HepG2 (cell line): ENCODE measurements around the gene SLC6A5. TPM values are rescaled to one million over a fixed set of nuclear protein-coding genes. Genes with fewer than 3 reads are reported as not detected.

Experiments used
- ATAC-seq: fragments of 200-7000 bp; cut with Tn5 transposase; 3 replicates; pipeline ENCODE4 v1.9.1; 2020; ENCODE audit warnings: mild to moderate bottlenecking, moderate library complexity
- BruUV-seq: library from RNA; stranded (reverse); fragments of 400-500 nt; replicated peaks from 2 replicates; lab custom pipeline; 2021; lab: Mats Ljungman, UMichigan
- CTCF ChIA-PET: fragments of 300-600 bp; formaldehyde crosslinking; extraction: SDS; loops from one replicate; lab custom pipeline; 2021; ENCODE audit warnings: low total read pairs, inconsistent platforms, low intra/inter-chr PET ratio; lab: Yijun Ruan, JAX
- POLR2A ChIA-PET: fragments of 350-600 bp; sonication (Branson Sonifier 250); formaldehyde crosslinking; loops from one replicate; lab custom pipeline; 2020; ENCODE audit warnings: antibody characterized with exemption, inconsistent platforms; lab: Yijun Ruan, JAX
- DNase-seq: peaks from one replicate; pipeline ENCODE4 v3.0.0-alpha.2; 2015; ENCODE audit warnings: low spot score
- FAIRE-seq: peaks from 3 replicates; lab custom pipeline; 2011; peaks lifted over from hg19 to GRCh38; lab: Jason Lieb, UNC
- H2AFZ ChIP-seq: one replicate; pipeline ENCODE4 v1.6.1; 2011; ENCODE audit warnings: low read length, inconsistent platforms
- H3K27ac ChIP-seq: fragments of 300-600 bp; 3 replicates; pipeline ENCODE4 v1.8.0; 2011; ENCODE audit warnings: mixed run types, mild to moderate bottlenecking, mixed read lengths, low read length, inconsistent platforms; ENCODE audit not compliant: insufficient read depth; ENCODE audit errors: extremely low read length
- H3K27me3 ChIP-seq, 2 experiments: fragments of 200-600 bp in 1 of 2; 2 replicates in 1 of 2; 3 replicates in 1 of 2; pipeline versions ENCODE4 v1.6.0 to v1.8.0; 2011; ENCODE audit warnings: low read length in 2 of 2, mild to moderate bottlenecking in 2 of 2, moderate library complexity in 2 of 2, inconsistent platforms in 1 of 2; ENCODE audit not compliant: insufficient read depth in 2 of 2, control insufficient read depth in 1 of 2
- H3K36me3 ChIP-seq, 2 experiments: fragments of 200-600 bp in 1 of 2; replicated peaks in 1 of 2; 2 replicates in 1 of 2; 3 replicates in 1 of 2; pipeline versions ENCODE4 v1.5.1 to v1.8.0; 2011; ENCODE audit warnings: low read length in 2 of 2, inconsistent platforms in 1 of 2; ENCODE audit not compliant: insufficient read depth in 2 of 2, control insufficient read depth in 1 of 2
- H3K4me1 ChIP-seq: 2 replicates; pipeline ENCODE4 v1.5.1; 2012; ENCODE audit warnings: low read length, inconsistent platforms; ENCODE audit not compliant: insufficient read depth
- H3K4me2 ChIP-seq: 2 replicates; pipeline ENCODE4 v1.6.0; 2011; ENCODE audit warnings: low read depth, low read length, inconsistent platforms
- H3K4me3 ChIP-seq, 3 experiments: fragments of 200-600 bp in 1 of 3; sonication (generic), shearing (Covaris generic) in 1 of 3; replicated peaks in 1 of 3; 2 replicates each; pipeline ENCODE4 v1.5.1; 2011 to 2016; ENCODE audit warnings: low read length in 3 of 3, inconsistent platforms in 2 of 3, low read depth in 2 of 3, mild to moderate bottlenecking in 2 of 3, control low read depth in 1 of 3, mixed read lengths in 1 of 3; ENCODE audit not compliant: insufficient read depth in 1 of 3
- H3K79me2 ChIP-seq: one replicate; pipeline ENCODE4 v1.6.1; 2011; ENCODE audit warnings: low read length, inconsistent platforms; ENCODE audit not compliant: insufficient read depth
- H3K9ac ChIP-seq: 2 replicates; pipeline ENCODE4 v1.6.0; 2011; ENCODE audit warnings: mild to moderate bottlenecking, low read depth, low read length, inconsistent platforms; ENCODE audit not compliant: insufficient read depth
- H3K9me3 ChIP-seq: 2 replicates; pipeline ENCODE4 v1.5.1; 2012; ENCODE audit warnings: mild to moderate bottlenecking, low read length
- H4K20me1 ChIP-seq: 2 replicates; pipeline ENCODE4 v1.6.0; 2011; ENCODE audit warnings: inconsistent platforms, mild to moderate bottlenecking, low read length, moderate library complexity; ENCODE audit not compliant: insufficient read depth
- BHLHE40 ChIP-seq: IDR thresholded peaks from 2 replicates; pipeline ENCODE4 v1.6.1; 2011; ENCODE audit warnings: low read length, improper control_type of control experiment
- EED ChIP-seq: sonication (generic); formaldehyde crosslinking; IDR thresholded peaks from 2 replicates; pipeline ENCODE4 v1.5.0; 2020; ENCODE audit warnings: mild to moderate bottlenecking, missing genetic modification reagents
- FIP1L1 ChIP-seq: fragments of 200-400 bp; formaldehyde crosslinking; IDR thresholded peaks from 2 replicates; pipeline ENCODE4 v1.6.1; 2018; ENCODE audit warnings: low read depth, mild to moderate bottlenecking, low read length, moderate library complexity, borderline replicate concordance; ENCODE audit not compliant: insufficient read depth
- KDM5A ChIP-seq: fragments of 200-600 bp; sonication (generic); IDR thresholded peaks from 2 replicates; pipeline ENCODE4 v1.7.0; 2018; ENCODE audit warnings: antibody characterized with exemption, mild to moderate bottlenecking, low read length, borderline replicate concordance
- SAFB2 ChIP-seq: sonication (generic); formaldehyde crosslinking; IDR thresholded peaks from 2 replicates; pipeline ENCODE4 v1.5.1; 2020; ENCODE audit warnings: missing genetic modification reagents, low read depth, mild to moderate bottlenecking, borderline replicate concordance
- SIN3B ChIP-seq: fragments of 150-350 bp; IDR thresholded peaks from 2 replicates; pipeline ENCODE4 v1.6.1; 2014; ENCODE audit warnings: low read length
- ZFX ChIP-seq: sonication (generic); formaldehyde crosslinking; IDR thresholded peaks from 2 replicates; pipeline ENCODE4 v1.4.0; 2020; ENCODE audit warnings: mild to moderate bottlenecking, low read depth, missing genetic modification reagents, moderate library complexity
- ZKSCAN5 ChIP-seq: sonication (generic); formaldehyde crosslinking; IDR thresholded peaks from 2 replicates; pipeline ENCODE4 v1.5.1; 2020; ENCODE audit warnings: mild to moderate bottlenecking, missing genetic modification reagents
- ZNF232 ChIP-seq: sonication (generic); formaldehyde crosslinking; IDR thresholded peaks from 2 replicates; pipeline ENCODE4 v1.4.0; 2020; ENCODE audit warnings: missing genetic modification reagents, borderline replicate concordance
- ZNF296 ChIP-seq: sonication (generic); formaldehyde crosslinking; conservative IDR thresholded peaks from 2 replicates; pipeline ENCODE4 v1.5.0; 2020; ENCODE audit warnings: mild to moderate bottlenecking, missing genetic modification reagents
- ZNF329 ChIP-seq: sonication (generic); formaldehyde crosslinking; IDR thresholded peaks from 2 replicates; pipeline ENCODE4 v1.9.0; 2021; ENCODE audit warnings: low read depth, mild to moderate bottlenecking, missing genetic modification reagents
- ZNF354B ChIP-seq: sonication (generic); formaldehyde crosslinking; IDR thresholded peaks from 2 replicates; pipeline ENCODE4 v1.8.0; 2022; ENCODE audit warnings: mild to moderate bottlenecking, missing genetic modification reagents
- ZZZ3 ChIP-seq: sonication (generic); formaldehyde crosslinking; IDR thresholded peaks from 2 replicates; pipeline ENCODE4 v1.4.0; 2020; ENCODE audit warnings: missing genetic modification reagents, mild to moderate bottlenecking, borderline replicate concordance
- WGBS: methylation state at CpG from one replicate; pipeline ENCODE4 v1.1.6; 2017; ENCODE audit warnings: low lambda C conversion rate; 5-methylcytosine and 5-hydroxymethylcytosine counted together
- in situ Hi-C: cut with HindIII; loops from 2 replicates; pipeline ENCODE4 v1.10.0; 2017; ENCODE audit warnings: low pct_unique_long_range_greater_than_20kb; ENCODE audit not compliant: extremely low pct_ligation_motif_present
- intact Hi-C: fragments of 100-400 bp; cut with micrococcal nuclease; formaldehyde crosslinking; loops from one replicate; pipeline ENCODE4 v1.10.0; 2022; ENCODE audit not compliant: unreplicated experiment
- polyA plus RNA-seq, 8 experiments: library from polyadenylated mRNA; depleted of rRNA in 3 of 8; stranded (reverse) in 7 of 8; unstranded in 1 of 8; fragments of >200 nt; fragmentation: Illumina TruSeq in 4 of 8; extraction: Trizol in 4 of 8; gene quantifications; 2 replicates each; pipeline versions ENCODE4 v1.2.1 to v1.2.3, GENCODE V29; 2011 to 2016; ENCODE audit warnings: low read depth in 4 of 8, missing spikeins in 1 of 8, mixed read lengths in 1 of 8; ENCODE audit not compliant: insufficient read depth in 1 of 8
- total RNA-seq, 5 experiments: library from RNA; depleted of rRNA; stranded (reverse); fragments of >200 nt; fragmentation: Illumina TruSeq; extraction: Trizol; gene quantifications; 2 replicates each; pipeline ENCODE4 v1.2.3, GENCODE V29; 2016; ENCODE audit warnings: low read depth in 1 of 5
- TF ChIP-seq, protein P1 (sequence below): IDR thresholded peaks from 2 replicates; pipeline ENCODE4 v1.6.1; 2012; ENCODE audit warnings: low read length, improper control_type of control experiment
- TF ChIP-seq, protein P2 (sequence below): sonication (generic); formaldehyde crosslinking; IDR thresholded peaks from 2 replicates; pipeline ENCODE4 v1.8.0; 2022; ENCODE audit warnings: mild to moderate bottlenecking, missing genetic modification reagents, borderline replicate concordance
- TF ChIP-seq, protein P3 (sequence below): sonication (generic); formaldehyde crosslinking; IDR thresholded peaks from 2 replicates; pipeline ENCODE4 v1.4.0; 2020; ENCODE audit warnings: missing genetic modification reagents, mild to moderate bottlenecking, borderline replicate concordance

The SLC6A5 gene
- total and polyA plus RNA-seq, 2 of the 13 experiments (the other 11 are each of a cell fraction or from before 2014, with no cell fraction given), result not detected

DNA sequence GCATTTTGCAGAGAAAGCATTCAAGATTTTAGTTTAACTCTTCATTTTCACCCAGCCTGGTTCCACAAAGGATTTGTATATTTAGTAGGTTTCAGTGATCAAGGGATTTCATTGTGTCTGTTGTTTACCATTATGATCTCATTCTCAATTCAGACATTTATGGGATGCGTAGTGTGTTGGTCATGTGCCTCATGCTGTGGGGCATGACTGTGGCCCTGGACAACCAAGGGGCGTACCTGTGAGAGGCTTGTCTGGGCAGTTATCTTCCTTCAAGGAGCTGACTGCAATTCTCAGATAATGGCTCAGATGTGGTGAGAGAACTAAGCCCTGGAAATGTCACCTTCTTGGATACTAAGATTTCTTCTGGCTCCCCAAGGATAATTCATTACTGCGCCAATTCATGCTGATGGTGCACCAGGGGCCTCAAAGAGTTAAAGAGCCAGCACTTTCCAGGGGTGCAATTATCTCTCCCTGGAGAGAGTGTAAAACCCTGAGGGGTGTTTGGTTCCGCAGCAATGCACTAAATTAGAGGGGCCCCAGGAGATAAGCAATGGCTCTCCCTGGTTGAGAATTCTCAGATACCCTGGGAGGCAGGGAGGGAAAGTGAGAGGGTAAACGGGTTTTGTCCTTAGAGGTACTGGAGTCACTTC is 32.2 kb downstream of the SLC6A5 start (continued):
- no peak for TF ChIP-seq ZKSCAN5 (CRISPR knock-in tag)
- TF ChIP-seq FIP1L1, result no peak
- TF ChIP-seq ZNF296, result no peak
- TF ChIP-seq BHLHE40, result no peak
- TF ChIP-seq, all 625 proteins: peak for 0

DNA sequence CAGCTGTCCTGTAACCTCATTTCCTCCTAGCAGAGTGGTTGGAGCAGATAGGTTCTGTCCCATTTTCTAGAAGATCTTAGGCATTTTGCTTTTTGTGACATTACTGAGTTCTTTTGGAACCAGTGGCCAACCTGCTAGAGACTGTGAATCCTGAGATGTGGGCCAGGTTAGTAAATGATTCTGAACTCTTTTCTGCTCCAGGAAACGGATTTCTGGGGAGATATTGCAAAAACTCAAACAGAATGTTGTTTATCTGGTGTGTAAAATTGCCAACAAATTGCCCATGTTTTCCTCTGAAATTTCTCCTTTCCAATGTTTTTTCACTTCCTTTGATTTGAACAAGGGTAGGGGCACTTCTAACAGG is 32.7 kb downstream of the SLC6A5 start:
- Histone ChIP-seq H3K79me2 (no peaks in the 10 kb centered on the region), H4K20me1 (no peaks in the 10 kb centered on the region), H3K36me3 (no peaks in the 10 kb centered on the region), H3K9me3 (no peaks in the 10 kb centered on the region), H2AFZ (no peak overlapping the region), H3K9ac (no peak overlapping the region), H3K4me3 (no peak overlapping the region), H3K4me1 (no peaks in the 10 kb centered on the region), H3K4me2 (no peak overlapping the region), H3K27ac (no peak overlapping the region), H3K27me3 (0 out of 5 replicates have a peak, but pooled peaks cover 0 to 2% of the 10 kb centered on the region in 2 experiments)
- BruUV-seq, result no TSS peak
- DNase-seq (no peak), ATAC-seq (no peak), FAIRE-seq (no peak)
- POLR2A ChIA-PET, result no interaction called here
- TF ChIP-seq, protein P1, sequence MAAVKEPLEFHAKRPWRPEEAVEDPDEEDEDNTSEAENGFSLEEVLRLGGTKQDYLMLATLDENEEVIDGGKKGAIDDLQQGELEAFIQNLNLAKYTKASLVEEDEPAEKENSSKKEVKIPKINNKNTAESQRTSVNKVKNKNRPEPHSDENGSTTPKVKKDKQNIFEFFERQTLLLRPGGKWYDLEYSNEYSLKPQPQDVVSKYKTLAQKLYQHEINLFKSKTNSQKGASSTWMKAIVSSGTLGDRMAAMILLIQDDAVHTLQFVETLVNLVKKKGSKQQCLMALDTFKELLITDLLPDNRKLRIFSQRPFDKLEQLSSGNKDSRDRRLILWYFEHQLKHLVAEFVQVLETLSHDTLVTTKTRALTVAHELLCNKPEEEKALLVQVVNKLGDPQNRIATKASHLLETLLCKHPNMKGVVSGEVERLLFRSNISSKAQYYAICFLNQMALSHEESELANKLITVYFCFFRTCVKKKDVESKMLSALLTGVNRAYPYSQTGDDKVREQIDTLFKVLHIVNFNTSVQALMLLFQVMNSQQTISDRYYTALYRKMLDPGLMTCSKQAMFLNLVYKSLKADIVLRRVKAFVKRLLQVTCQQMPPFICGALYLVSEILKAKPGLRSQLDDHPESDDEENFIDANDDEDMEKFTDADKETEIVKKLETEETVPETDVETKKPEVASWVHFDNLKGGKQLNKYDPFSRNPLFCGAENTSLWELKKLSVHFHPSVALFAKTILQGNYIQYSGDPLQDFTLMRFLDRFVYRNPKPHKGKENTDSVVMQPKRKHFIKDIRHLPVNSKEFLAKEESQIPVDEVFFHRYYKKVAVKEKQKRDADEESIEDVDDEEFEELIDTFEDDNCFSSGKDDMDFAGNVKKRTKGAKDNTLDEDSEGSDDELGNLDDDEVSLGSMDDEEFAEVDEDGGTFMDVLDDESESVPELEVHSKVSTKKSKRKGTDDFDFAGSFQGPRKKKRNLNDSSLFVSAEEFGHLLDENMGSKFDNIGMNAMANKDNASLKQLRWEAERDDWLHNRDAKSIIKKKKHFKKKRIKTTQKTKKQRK, result no peak
- TF ChIP-seq KDM5A (no peak), ZNF329 (no peak), ZNF354B (CRISPR knock-in tag) (no peak), EED (CRISPR knock-in tag) (no peak), SIN3B (no peak), ZZZ3 (CRISPR knock-in tag) (no peak), SAFB2 (CRISPR knock-in tag) (no peak), ZNF232 (CRISPR knock-in tag) (no peak), ZFX (CRISPR knock-in tag) (no peak)
- TF ChIP-seq, protein P2, sequence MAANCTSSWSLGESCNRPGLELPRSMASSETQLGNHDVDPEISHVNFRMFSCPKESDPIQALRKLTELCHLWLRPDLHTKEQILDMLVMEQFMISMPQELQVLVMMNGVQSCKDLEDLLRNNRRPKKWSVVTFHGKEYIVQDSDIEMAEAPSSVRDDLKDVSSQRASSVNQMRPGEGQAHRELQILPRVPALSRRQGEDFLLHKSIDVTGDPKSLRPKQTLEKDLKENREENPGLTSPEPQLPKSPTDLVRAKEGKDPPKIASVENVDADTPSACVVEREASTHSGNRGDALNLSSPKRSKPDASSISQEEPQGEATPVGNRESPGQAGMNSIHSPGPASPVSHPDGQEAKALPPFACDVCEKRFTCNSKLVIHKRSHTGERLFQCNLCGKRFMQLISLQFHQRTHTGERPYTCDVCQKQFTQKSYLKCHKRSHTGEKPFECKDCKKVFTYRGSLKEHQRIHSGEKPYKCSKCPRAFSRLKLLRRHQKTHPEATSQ (CRISPR knock-in tag), result no peak
- TF ChIP-seq, protein P3, sequence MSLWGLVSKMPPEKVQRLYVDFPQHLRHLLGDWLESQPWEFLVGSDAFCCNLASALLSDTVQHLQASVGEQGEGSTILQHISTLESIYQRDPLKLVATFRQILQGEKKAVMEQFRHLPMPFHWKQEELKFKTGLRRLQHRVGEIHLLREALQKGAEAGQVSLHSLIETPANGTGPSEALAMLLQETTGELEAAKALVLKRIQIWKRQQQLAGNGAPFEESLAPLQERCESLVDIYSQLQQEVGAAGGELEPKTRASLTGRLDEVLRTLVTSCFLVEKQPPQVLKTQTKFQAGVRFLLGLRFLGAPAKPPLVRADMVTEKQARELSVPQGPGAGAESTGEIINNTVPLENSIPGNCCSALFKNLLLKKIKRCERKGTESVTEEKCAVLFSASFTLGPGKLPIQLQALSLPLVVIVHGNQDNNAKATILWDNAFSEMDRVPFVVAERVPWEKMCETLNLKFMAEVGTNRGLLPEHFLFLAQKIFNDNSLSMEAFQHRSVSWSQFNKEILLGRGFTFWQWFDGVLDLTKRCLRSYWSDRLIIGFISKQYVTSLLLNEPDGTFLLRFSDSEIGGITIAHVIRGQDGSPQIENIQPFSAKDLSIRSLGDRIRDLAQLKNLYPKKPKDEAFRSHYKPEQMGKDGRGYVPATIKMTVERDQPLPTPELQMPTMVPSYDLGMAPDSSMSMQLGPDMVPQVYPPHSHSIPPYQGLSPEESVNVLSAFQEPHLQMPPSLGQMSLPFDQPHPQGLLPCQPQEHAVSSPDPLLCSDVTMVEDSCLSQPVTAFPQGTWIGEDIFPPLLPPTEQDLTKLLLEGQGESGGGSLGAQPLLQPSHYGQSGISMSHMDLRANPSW, result no peak
- 6% methylated on average over 1 of the region's 1 CpG for WGBS
- CTCF ChIA-PET, result no interaction called here
- in situ Hi-C loops, result loop anchor here (25.0 kb wide), 1 partner anchor 1680 kb away; no protein-coding TSS in a partner anchor
- intact Hi-C loops, result no loop called here
